Measurements from ENCODE around the gene SYT11.

- TF ChIP-seq CTCF (IDR thresholded peaks at IDR 0.05) (no peak), EZH2 (IDR thresholded peaks at IDR 0.05) (no peak), EZH2phosphoT487 (IDR thresholded peaks at IDR 0.05) (no peak)
Measured at GRCh38 chr1:155840386-155840785, 19.0 kb upstream of the SYT11 start.

All from neural progenitor cell (in vitro differentiated cells).